ENCODE data around the gene HS3ST4.

Gene HS3ST4

GRCh38 chr16:26175944-26176343 lies 484.2 kb downstream of the HS3ST4 start:
- DNase-seq (ENCODE audit: low read depth in 1 of 2, low spot score in 1 of 2): no peak

GRCh38 chr16:26177438-26177837 lies 485.7 kb downstream of the HS3ST4 start:
- DNase-seq (ENCODE audit: low read depth in 1 of 2, low spot score in 1 of 2): no peak

GRCh38 chr16:26178298-26178697 lies 486.5 kb downstream of the HS3ST4 start:
- DNase-seq (ENCODE audit: low read depth in 1 of 2, low spot score in 1 of 2): no peak

- DNase-seq (ENCODE audit: low read depth in 1 of 2, low spot score in 1 of 2): no peak
These were observed 494.4 kb downstream of the HS3ST4 start for GRCh38 chr16:26186091-26186615.
